NB4 (cell line): Measurements from ENCODE around the gene SLC16A8.

ENCODE experiments used
- CTCF ChIP-seq: IDR thresholded peaks from one replicate; pipeline ENCODE4 v1.5.1; 2012; ENCODE audit warnings: low read depth, low read length
- MAX ChIP-seq: IDR thresholded peaks from 2 replicates; pipeline ENCODE4 v1.6.1; 2011; ENCODE audit warnings: low read depth, low read length
- MYC ChIP-seq: IDR thresholded peaks from 2 replicates; pipeline ENCODE4 v1.6.1; 2011; ENCODE audit warnings: low read depth, low read length
- POLR2A ChIP-seq: IDR thresholded peaks from 2 replicates; pipeline ENCODE4 v1.6.1; 2011; ENCODE audit warnings: mild to moderate bottlenecking; ENCODE audit not compliant: insufficient read length; ENCODE audit errors: extremely low read depth

- TF ChIP-seq CTCF (no peak), POLR2A (no peak), MYC (no peak), MAX (no peak)
Observed at GRCh38 chr22:38108561-38109319, 24.8 kb upstream of the SLC16A8 start.
